ENCODE measurements around the gene MRFAP1. TPM values are rescaled to one million over a fixed set of nuclear protein-coding genes. Genes with fewer than 3 reads are reported as not detected.

Gene MRFAP1
- total RNA-seq, 1 donor from 2014 or later: 178 TPM

GRCh38 chr4:6643141-6643847 lies 2.8 kb downstream of the MRFAP1 start:
- H2AFZ ChIP-seq (replicated peaks): no peak overlapping the region
- H3K4me1 ChIP-seq: peaks cover 16% of the 10 kb centered on the region
- Mint-ChIP-seq H3K9me3 (no peaks in the 10 kb centered on the region), H3K4me3 (peak overlapping the region; percentile 100), H3K4me1 (peaks cover 20% of the 10 kb centered on the region), H3K36me3 (peaks cover 13% of the 10 kb centered on the region), H3K27me3 (ENCODE audit: insufficient read depth, low read depth) (peaks cover 5% of the 10 kb centered on the region), H3K27ac (no peak overlapping the region)
- H3K27me3 ChIP-seq: no peaks in the 10 kb centered on the region
- no peak for TF ChIP-seq EZH2phosphoT487 (IDR thresholded peaks at IDR 0.05)
- no peak for TF ChIP-seq CTCF (IDR thresholded peaks at IDR 0.05)
- no peak for TF ChIP-seq EZH2 (IDR thresholded peaks at IDR 0.05)
- no peak overlapping the region for H3K4me3 ChIP-seq
- peaks cover 34% of the 10 kb centered on the region for H3K79me2 ChIP-seq (ENCODE audit: low read depth)
- H3K4me2 ChIP-seq: peak overlapping the region; percentile 100
- DNase-seq (ENCODE audit: low spot score): no peak
- H3K27ac ChIP-seq: no peak overlapping the region
- no peak overlapping the region for H3K9ac ChIP-seq
- H3K9me3 ChIP-seq (ENCODE audit: low read depth): no peaks in the 10 kb centered on the region
- peaks cover 29% of the 10 kb centered on the region for H4K20me1 ChIP-seq (ENCODE audit: low read depth)
- peaks cover 19% of the 10 kb centered on the region for H3F3A ChIP-seq (ENCODE audit: low read depth)
- H3K36me3 ChIP-seq: peaks cover 7% of the 10 kb centered on the region

GRCh38 chr4:6644792-6645530 lies 4.5 kb downstream of the MRFAP1 start:
- Histone ChIP-seq H3K27ac (no peak overlapping the region), H3K9ac (no peak overlapping the region), H4K20me1 (ENCODE audit: low read depth) (peaks cover 29% of the 10 kb centered on the region), H3K9me3 (ENCODE audit: low read depth) (no peaks in the 10 kb centered on the region), H3K36me3 (peaks cover 7% of the 10 kb centered on the region), H3K4me1 (peaks cover 16% of the 10 kb centered on the region), H2AFZ (replicated peaks) (no peak overlapping the region), H3K27me3 (no peaks in the 10 kb centered on the region), H3K4me2 (no peak overlapping the region), H3K4me3 (no peak overlapping the region), H3K79me2 (ENCODE audit: low read depth) (peaks cover 34% of the 10 kb centered on the region), H3F3A (ENCODE audit: low read depth) (peaks cover 14% of the 10 kb centered on the region)
- no peaks in the 10 kb centered on the region for H3K9me3 Mint-ChIP-seq
- DNase-seq (ENCODE audit: low spot score): no peak
- TF ChIP-seq EZH2 (IDR thresholded peaks at IDR 0.05): no peak
- no peak for TF ChIP-seq CTCF (IDR thresholded peaks at IDR 0.05)
- TF ChIP-seq EZH2phosphoT487 (IDR thresholded peaks at IDR 0.05): no peak
- H3K27me3 Mint-ChIP-seq (ENCODE audit: insufficient read depth, low read depth): peaks cover 6% of the 10 kb centered on the region
- peaks cover 20% of the 10 kb centered on the region for H3K4me1 Mint-ChIP-seq
- peaks cover 13% of the 10 kb centered on the region for H3K36me3 Mint-ChIP-seq
- H3K4me3 Mint-ChIP-seq: no peak overlapping the region
- H3K27ac Mint-ChIP-seq: no peak overlapping the region

- Histone ChIP-seq H3K9ac (no peak overlapping the region), H3F3A (ENCODE audit: low read depth) (peaks cover 14% of the 10 kb centered on the region), H3K36me3 (peaks cover 6% of the 10 kb centered on the region), H2AFZ (replicated peaks) (no peak overlapping the region), H3K4me2 (no peak overlapping the region), H3K79me2 (ENCODE audit: low read depth) (peaks cover 17% of the 10 kb centered on the region), H3K27me3 (no peaks in the 10 kb centered on the region), H3K4me1 (peaks cover 9% of the 10 kb centered on the region), H3K9me3 (ENCODE audit: low read depth) (no peaks in the 10 kb centered on the region), H3K4me3 (no peak overlapping the region), H4K20me1 (ENCODE audit: low read depth) (peaks cover 14% of the 10 kb centered on the region), H3K27ac (no peak overlapping the region)
- Mint-ChIP-seq H3K36me3 (peaks cover 8% of the 10 kb centered on the region), H3K4me1 (peaks cover 5% of the 10 kb centered on the region), H3K4me3 (no peak overlapping the region), H3K9me3 (no peaks in the 10 kb centered on the region), H3K27ac (no peak overlapping the region), H3K27me3 (ENCODE audit: insufficient read depth, low read depth) (peaks cover 2% of the 10 kb centered on the region)
- no peak for TF ChIP-seq EZH2 (IDR thresholded peaks at IDR 0.05)
- no peak for TF ChIP-seq EZH2phosphoT487 (IDR thresholded peaks at IDR 0.05)
- no peak for TF ChIP-seq CTCF (IDR thresholded peaks at IDR 0.05)
- DNase-seq (ENCODE audit: low spot score): no peak
These were observed 6.7 kb downstream of the MRFAP1 start for GRCh38 chr4:6647169-6647568.

All from neural progenitor cell (in vitro differentiated cells).